ENCODE measurements around the gene IGF2BP2.
"Not testable (repeated sequence)": the region's sequence is repeated elsewhere in the genome, so short reads cannot be mapped to it uniquely, and the experiment has no call there.

Gene IGF2BP2

DNA sequence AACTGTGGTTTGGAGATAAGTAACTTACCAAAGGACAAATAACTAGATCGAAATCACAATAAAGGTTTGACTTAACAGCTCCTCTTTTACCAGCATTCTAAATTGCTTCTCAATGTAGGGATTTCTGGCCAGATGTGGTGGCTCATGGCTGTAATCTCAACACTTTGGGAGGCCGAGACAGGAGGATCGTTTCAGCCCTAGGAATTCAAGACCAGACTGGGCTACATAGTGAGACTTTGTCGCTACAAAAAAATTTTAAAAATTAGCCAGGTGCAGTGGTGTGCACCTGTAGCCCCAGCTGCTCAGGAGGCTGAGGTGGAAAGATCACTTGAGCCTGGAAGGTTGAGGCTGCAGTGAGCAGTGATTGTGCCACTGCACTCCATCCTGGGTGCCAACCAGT, 17.4 kb upstream of the IGF2BP2 start:
- Histone ChIP-seq H3K27me3 (ENCODE audit: insufficient read depth, low read depth) (no peaks in the 10 kb centered on the region), H3K4me1 (ENCODE audit: low read depth, poor library complexity, severe bottlenecking) (no peaks in the 10 kb centered on the region), H3K27ac (no peak overlapping the region), H3K9ac (no peak overlapping the region), H3K4me2 (no peak overlapping the region), H2AFZ (ENCODE audit: low read depth) (no peak overlapping the region), H4K20me1 (ENCODE audit: insufficient read depth) (no peaks in the 10 kb centered on the region), H3K36me3 (ENCODE audit: insufficient read depth) (no peaks in the 10 kb centered on the region; the same call in 1 of the 2 replicates), H3K4me3 (IDR thresholded peaks at IDR 0.05; ENCODE audit: insufficient read depth, low read depth, low read length) (no peak overlapping the region), H3K79me2 (ENCODE audit: insufficient read depth, low read depth) (no peaks in the 10 kb centered on the region)
- TF ChIP-seq, protein P1, sequence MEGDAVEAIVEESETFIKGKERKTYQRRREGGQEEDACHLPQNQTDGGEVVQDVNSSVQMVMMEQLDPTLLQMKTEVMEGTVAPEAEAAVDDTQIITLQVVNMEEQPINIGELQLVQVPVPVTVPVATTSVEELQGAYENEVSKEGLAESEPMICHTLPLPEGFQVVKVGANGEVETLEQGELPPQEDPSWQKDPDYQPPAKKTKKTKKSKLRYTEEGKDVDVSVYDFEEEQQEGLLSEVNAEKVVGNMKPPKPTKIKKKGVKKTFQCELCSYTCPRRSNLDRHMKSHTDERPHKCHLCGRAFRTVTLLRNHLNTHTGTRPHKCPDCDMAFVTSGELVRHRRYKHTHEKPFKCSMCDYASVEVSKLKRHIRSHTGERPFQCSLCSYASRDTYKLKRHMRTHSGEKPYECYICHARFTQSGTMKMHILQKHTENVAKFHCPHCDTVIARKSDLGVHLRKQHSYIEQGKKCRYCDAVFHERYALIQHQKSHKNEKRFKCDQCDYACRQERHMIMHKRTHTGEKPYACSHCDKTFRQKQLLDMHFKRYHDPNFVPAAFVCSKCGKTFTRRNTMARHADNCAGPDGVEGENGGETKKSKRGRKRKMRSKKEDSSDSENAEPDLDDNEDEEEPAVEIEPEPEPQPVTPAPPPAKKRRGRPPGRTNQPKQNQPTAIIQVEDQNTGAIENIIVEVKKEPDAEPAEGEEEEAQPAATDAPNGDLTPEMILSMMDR (conservative IDR thresholded peaks at IDR 0.05; ENCODE audit: low read depth, low read length) = no peak

DNA sequence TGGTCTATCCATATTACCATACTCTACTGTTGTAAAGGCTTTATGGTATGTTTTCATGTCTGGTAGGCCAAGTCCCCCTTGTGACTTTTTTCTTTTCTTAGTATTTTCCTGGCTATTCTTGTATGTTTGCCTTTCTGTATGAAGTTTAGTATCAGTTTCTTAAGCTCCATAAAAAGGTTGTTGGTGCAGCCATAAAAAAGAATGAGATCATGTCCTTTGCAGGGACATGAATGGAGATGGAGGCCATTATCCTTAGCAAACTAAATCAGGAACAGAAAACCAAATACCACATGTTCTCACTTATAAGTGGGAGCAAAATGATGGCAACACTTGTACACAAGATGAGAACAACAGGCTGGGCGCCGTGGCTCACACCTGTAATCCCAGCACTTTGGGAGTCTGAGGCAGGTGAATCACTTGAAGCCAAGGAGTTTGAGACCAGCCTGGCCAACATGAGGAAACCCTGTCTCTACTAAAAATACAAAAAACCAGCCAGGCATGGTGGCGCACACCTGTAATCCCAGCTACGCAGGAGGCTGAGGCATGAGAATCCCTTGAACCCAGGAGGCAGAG, 13.7 kb upstream of the IGF2BP2 start:
- not testable (repeated sequence) for H3K27ac ChIP-seq; H4K20me1 ChIP-seq (ENCODE audit: insufficient read depth); H2AFZ ChIP-seq (ENCODE audit: low read depth); H3K9ac ChIP-seq; H3K4me2 ChIP-seq; H3K4me1 ChIP-seq (ENCODE audit: low read depth, poor library complexity, severe bottlenecking); H3K27me3 ChIP-seq (ENCODE audit: insufficient read depth, low read depth); H3K36me3 ChIP-seq (ENCODE audit: insufficient read depth); H3K4me3 ChIP-seq (IDR thresholded peaks at IDR 0.05; ENCODE audit: insufficient read depth, low read depth, low read length); H3K79me2 ChIP-seq (ENCODE audit: insufficient read depth, low read depth)

DNA sequence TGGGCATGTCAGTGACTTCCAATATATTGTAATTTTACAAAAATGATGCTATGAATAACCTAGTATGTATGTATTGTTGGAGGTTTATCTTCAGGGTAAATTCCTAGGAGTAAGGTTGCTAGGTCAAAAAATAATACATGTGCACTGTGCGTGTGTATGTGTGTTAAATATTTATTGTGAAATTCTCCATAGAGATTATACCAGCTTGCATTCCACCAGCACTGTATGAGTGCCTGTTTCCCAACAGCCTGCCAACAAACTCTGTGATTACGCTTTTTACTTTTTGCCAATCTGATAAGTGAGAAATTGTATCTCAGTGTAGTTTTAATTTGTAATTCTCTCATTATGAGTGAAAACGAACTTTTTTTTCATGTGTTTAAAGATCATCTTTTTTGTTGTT, 12.6 kb upstream of the IGF2BP2 start:
- no peak overlapping the region for H3K4me2 ChIP-seq

DNA sequence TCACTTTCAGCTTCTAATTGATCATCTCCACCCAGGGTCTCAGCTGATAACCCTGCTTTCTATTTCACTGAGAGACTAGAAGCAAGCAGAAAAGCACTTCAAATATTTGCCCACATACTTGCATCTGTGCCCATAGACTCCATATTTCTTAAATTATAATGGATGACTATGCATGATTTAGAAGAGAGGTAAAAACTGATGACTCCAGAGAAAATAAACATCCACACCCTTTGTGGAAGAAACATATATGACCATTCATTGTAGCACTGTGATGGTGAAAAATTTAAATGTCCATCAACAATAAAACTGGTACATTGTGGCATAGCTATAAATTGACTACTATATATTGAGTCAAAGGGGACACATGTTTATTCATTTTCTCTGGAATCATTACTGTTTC, 7.1 kb upstream of the IGF2BP2 start:
- no peak overlapping the region for H3K4me2 ChIP-seq

More for the DNA sequence above, 12.6 kb upstream of the IGF2BP2 start:
- no peak overlapping the region for H3K4me3 ChIP-seq (IDR thresholded peaks at IDR 0.05; ENCODE audit: insufficient read depth, low read depth, low read length)
- no peaks in the 10 kb centered on the region for H4K20me1 ChIP-seq (ENCODE audit: insufficient read depth)
- no peaks in the 10 kb centered on the region for H3K4me1 ChIP-seq (ENCODE audit: low read depth, poor library complexity, severe bottlenecking)
- no peak overlapping the region for H3K9ac ChIP-seq
- H3K79me2 ChIP-seq (ENCODE audit: insufficient read depth, low read depth) = no peaks in the 10 kb centered on the region
- no peak overlapping the region for H2AFZ ChIP-seq (ENCODE audit: low read depth)
- H3K27ac ChIP-seq = no peak overlapping the region
- H3K27me3 ChIP-seq (ENCODE audit: insufficient read depth, low read depth) = no peaks in the 10 kb centered on the region
- H3K36me3 ChIP-seq (ENCODE audit: insufficient read depth) = no peaks in the 10 kb centered on the region
- TF ChIP-seq, protein P1 (conservative IDR thresholded peaks at IDR 0.05; ENCODE audit: low read depth, low read length) = no peak

DNA sequence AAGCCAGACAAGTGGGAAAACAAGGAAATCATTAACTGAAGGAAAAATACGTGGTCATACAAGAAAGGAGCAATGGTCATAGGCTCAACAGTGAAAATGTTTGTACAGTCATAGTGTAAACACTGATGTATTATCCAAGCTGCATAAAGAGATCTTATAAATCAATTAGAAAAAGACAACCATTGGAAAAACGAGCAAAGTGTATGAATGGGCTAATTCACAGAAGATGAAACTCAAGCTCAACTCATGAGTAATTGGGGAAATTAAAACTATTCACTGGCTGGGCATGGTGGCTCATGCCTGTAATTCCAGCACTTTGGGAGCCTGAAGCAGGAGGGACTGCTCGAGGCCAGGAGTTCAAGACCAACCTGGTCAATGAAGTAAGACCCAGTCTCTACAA, 6.4 kb upstream of the IGF2BP2 start:
- Histone ChIP-seq H2AFZ (ENCODE audit: low read depth) (no peak overlapping the region), H3K36me3 (ENCODE audit: insufficient read depth) (no peaks in the 10 kb centered on the region), H3K4me2 (no peak overlapping the region), H3K4me1 (ENCODE audit: low read depth, poor library complexity, severe bottlenecking) (no peaks in the 10 kb centered on the region), H3K9ac (no peak overlapping the region), H3K4me3 (IDR thresholded peaks at IDR 0.05; ENCODE audit: insufficient read depth, low read depth, low read length) (no peak overlapping the region), H3K27ac (no peak overlapping the region), H4K20me1 (ENCODE audit: insufficient read depth) (no peaks in the 10 kb centered on the region), H3K79me2 (ENCODE audit: insufficient read depth, low read depth) (no peaks in the 10 kb centered on the region; the same call in 1 of the 2 replicates), H3K27me3 (ENCODE audit: insufficient read depth, low read depth) (no peaks in the 10 kb centered on the region)
- TF ChIP-seq, protein P1 (conservative IDR thresholded peaks at IDR 0.05; ENCODE audit: low read depth, low read length) = no peak

More for the DNA sequence above, 7.1 kb upstream of the IGF2BP2 start:
- H3K9ac ChIP-seq = no peak overlapping the region
- TF ChIP-seq, protein P1 (conservative IDR thresholded peaks at IDR 0.05; ENCODE audit: low read depth, low read length) = no peak
- H3K4me1 ChIP-seq (ENCODE audit: low read depth, poor library complexity, severe bottlenecking) = no peaks in the 10 kb centered on the region
- no peaks in the 10 kb centered on the region for H3K36me3 ChIP-seq (ENCODE audit: insufficient read depth)
- no peaks in the 10 kb centered on the region for H3K27me3 ChIP-seq (ENCODE audit: insufficient read depth, low read depth)
- H3K27ac ChIP-seq = no peak overlapping the region
- no peak overlapping the region for H2AFZ ChIP-seq (ENCODE audit: low read depth)
- H3K79me2 ChIP-seq (ENCODE audit: insufficient read depth, low read depth) = no peaks in the 10 kb centered on the region
- no peak overlapping the region for H3K4me3 ChIP-seq (IDR thresholded peaks at IDR 0.05; ENCODE audit: insufficient read depth, low read depth, low read length)
- H4K20me1 ChIP-seq (ENCODE audit: insufficient read depth) = no peaks in the 10 kb centered on the region
